Keratinocyte (primary cell): ENCODE data around the gene RNF212. TPM values are rescaled to one million over a fixed set of nuclear protein-coding genes. Genes with fewer than 3 reads are reported as not detected.

Experiments
- DNase-seq: peaks from one replicate; pipeline ENCODE4 v3.0.0-alpha.2; 2011; ENCODE audit warnings: low read depth, missing footprints, low spot score
- FAIRE-seq: peaks from 2 replicates; lab custom pipeline; 2011; peaks lifted over from hg19 to GRCh38; lab: Jason Lieb, UNC
- H2AFZ ChIP-seq: 2 replicates; pipeline ENCODE4 v1.6.0; 2012; ENCODE audit warnings: low read length, control low read depth, inconsistent platforms; ENCODE audit not compliant: control insufficient read depth
- H3K27ac ChIP-seq: 2 replicates; pipeline ENCODE4 v1.5.1; 2011; ENCODE audit warnings: low read length; ENCODE audit not compliant: control insufficient read depth, insufficient read depth
- H3K27me3 ChIP-seq: 3 replicates; pipeline ENCODE4 v1.6.0; 2011; ENCODE audit warnings: low read length; ENCODE audit not compliant: control insufficient read depth, insufficient read depth; ENCODE audit errors: extremely low read depth
- H3K36me3 ChIP-seq, 2 experiments: 2 replicates in 1 of 2; 3 replicates in 1 of 2; pipeline ENCODE4 v1.5.1; 2011; ENCODE audit warnings: low read length in 2 of 2, mild to moderate bottlenecking in 1 of 2; ENCODE audit not compliant: control insufficient read depth in 2 of 2, insufficient read depth in 2 of 2; ENCODE audit errors: extremely low read depth in 1 of 2
- H3K4me1 ChIP-seq: 3 replicates; pipeline ENCODE4 v1.5.1; 2011; ENCODE audit warnings: low read length; ENCODE audit not compliant: control insufficient read depth, insufficient read depth; ENCODE audit errors: extremely low read depth
- H3K4me2 ChIP-seq: 3 replicates; pipeline ENCODE4 v1.6.0; 2011; ENCODE audit warnings: low read depth, low read length; ENCODE audit not compliant: control insufficient read depth, insufficient read depth; ENCODE audit errors: extremely low read depth
- H3K4me3 ChIP-seq, 3 experiments: fragments of 200-600 bp in 1 of 3; sonication (generic) in 1 of 3; 2 replicates in 2 of 3; 3 replicates in 1 of 3; pipeline ENCODE4 v1.5.1; 2011 to 2016; ENCODE audit warnings: low read length in 3 of 3, mild to moderate bottlenecking in 3 of 3, control low read depth in 2 of 3, inconsistent platforms in 1 of 3, low read depth in 1 of 3, mixed read lengths in 1 of 3, mixed run types in 1 of 3, moderate library complexity in 1 of 3; ENCODE audit not compliant: control insufficient read depth in 2 of 3, insufficient read depth in 2 of 3; ENCODE audit errors: extremely low read depth in 1 of 3
- H3K79me2 ChIP-seq: 2 replicates; pipeline ENCODE4 v1.6.0; 2012; ENCODE audit warnings: low read length; ENCODE audit not compliant: control insufficient read depth, insufficient read depth
- H3K9ac ChIP-seq: 3 replicates; pipeline ENCODE4 v1.6.0; 2011; ENCODE audit warnings: low read length; ENCODE audit not compliant: control insufficient read depth, insufficient read depth; ENCODE audit errors: extremely low read depth
- H3K9me1 ChIP-seq: 3 replicates; pipeline ENCODE4 v1.6.0; 2011; ENCODE audit warnings: low read length; ENCODE audit not compliant: control insufficient read depth, insufficient read depth; ENCODE audit errors: extremely low read depth
- H3K9me3 ChIP-seq: 2 replicates; pipeline ENCODE4 v1.5.1; 2012; ENCODE audit warnings: low read depth, low read length; ENCODE audit not compliant: control insufficient read depth
- H4K20me1 ChIP-seq: 3 replicates; pipeline ENCODE4 v1.6.0; 2011; ENCODE audit warnings: low read length; ENCODE audit not compliant: control insufficient read depth, insufficient read depth; ENCODE audit errors: extremely low read depth
- EZH2 ChIP-seq: IDR thresholded peaks from one replicate; pipeline ENCODE4 v1.6.1; 2012; ENCODE audit warnings: inconsistent platforms, mild to moderate bottlenecking, low read length, moderate library complexity
- dilution Hi-C: fragments of 300-500 bp; cut with MboI; formaldehyde crosslinking; loops from one replicate; pipeline ENCODE4 v1.7.0; 2020; ENCODE audit warnings: low sequenced_read_pairs; ENCODE audit not compliant: extremely low pct_ligation_motif_present
- polyA plus RNA-seq, 5 experiments: library from polyadenylated mRNA; depleted of rRNA in 3 of 5; stranded (reverse) in 3 of 5; stranded (forward) in 1 of 5; unstranded in 1 of 5; fragments of >200 nt; gene quantifications; 1 replicate in 1 of 5; 2 replicates in 3 of 5; 3 replicates in 1 of 5; pipeline versions ENCODE4 v1.2.1 to v1.2.3, GENCODE V29; 2011 to 2012; ENCODE audit warnings: missing spikeins in 2 of 5, low read depth in 1 of 5, low replicate concordance in 1 of 5
- TF ChIP-seq, protein P1 (sequence below), 3 experiments: IDR thresholded peaks in 1 of 3; conservative IDR thresholded peaks in 1 of 3; optimal IDR thresholded peaks in 1 of 3; 2 replicates in 2 of 3; 3 replicates in 1 of 3; pipeline versions ENCODE3 to v1.5.1; 2011; ENCODE audit warnings: low read length in 3 of 3, mild to moderate bottlenecking in 3 of 3, moderate library complexity in 2 of 3, control low read depth in 1 of 3, inconsistent platforms in 1 of 3; ENCODE audit not compliant: insufficient read depth in 2 of 3; ENCODE audit errors: extremely low read depth in 1 of 3

RNF212 gene
- polyA plus RNA-seq, 1 donor (not counting 4 experiments of a cell fraction or from before 2014, with no cell fraction given): 0.16 TPM

DNA sequence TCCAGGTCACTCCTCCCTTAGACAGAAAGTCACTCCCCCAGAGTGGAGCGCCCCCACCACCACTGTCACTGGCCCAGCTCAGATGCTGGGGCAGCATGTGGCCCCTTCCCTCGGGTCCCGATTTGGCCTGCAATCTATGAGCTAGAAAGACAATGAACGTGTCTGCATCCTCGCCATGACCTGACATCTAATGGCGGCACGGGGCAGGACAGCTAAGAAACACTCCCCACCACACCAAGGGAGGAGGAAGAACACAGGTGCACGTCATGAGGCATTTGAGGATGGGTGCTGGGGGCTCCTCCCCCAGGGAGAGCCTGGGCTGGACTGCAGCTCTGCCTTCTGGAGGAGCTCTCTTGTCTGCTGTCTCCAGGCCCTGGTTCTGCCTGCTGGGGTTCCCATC is 8.7 kb downstream of the RNF212 start:
- dilution Hi-C loops: no loop called here
- FAIRE-seq: no peak
- DNase-seq: no peak

DNA sequence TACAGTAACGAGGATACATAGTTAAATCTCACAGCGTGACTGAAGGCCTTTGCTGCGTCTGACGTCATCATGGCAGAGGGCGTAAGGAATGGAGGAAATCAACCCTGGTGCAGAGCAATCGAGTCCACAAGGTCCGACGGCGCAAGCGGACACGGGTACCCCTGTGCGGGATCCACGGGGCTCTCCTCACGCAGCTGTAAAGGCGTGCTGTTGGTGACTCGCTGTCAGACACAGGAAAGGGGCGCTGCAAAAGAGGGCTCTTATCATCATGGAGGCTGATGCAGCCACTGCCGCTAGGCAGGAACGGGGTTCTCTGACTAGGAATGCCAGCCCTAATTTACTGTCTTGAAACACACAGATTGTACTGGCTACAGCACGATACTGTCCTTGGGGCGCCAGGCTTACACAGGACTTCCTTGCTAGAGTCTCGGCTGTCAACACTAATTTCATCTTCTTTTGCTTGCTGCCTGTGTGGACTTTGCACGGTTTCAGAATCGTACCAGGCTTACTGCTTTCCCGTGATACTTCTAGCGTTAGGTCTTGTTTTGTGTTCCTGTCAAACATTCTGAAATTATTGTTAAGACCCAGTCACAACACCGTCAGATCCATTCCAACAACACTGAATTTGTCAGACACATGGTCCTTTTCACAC is 13.6 kb downstream of the RNF212 start:
- no peak for DNase-seq
- H4K20me1 ChIP-seq: no peaks in the 10 kb centered on the region
- no peak for TF ChIP-seq EZH2
- TF ChIP-seq, protein P1, sequence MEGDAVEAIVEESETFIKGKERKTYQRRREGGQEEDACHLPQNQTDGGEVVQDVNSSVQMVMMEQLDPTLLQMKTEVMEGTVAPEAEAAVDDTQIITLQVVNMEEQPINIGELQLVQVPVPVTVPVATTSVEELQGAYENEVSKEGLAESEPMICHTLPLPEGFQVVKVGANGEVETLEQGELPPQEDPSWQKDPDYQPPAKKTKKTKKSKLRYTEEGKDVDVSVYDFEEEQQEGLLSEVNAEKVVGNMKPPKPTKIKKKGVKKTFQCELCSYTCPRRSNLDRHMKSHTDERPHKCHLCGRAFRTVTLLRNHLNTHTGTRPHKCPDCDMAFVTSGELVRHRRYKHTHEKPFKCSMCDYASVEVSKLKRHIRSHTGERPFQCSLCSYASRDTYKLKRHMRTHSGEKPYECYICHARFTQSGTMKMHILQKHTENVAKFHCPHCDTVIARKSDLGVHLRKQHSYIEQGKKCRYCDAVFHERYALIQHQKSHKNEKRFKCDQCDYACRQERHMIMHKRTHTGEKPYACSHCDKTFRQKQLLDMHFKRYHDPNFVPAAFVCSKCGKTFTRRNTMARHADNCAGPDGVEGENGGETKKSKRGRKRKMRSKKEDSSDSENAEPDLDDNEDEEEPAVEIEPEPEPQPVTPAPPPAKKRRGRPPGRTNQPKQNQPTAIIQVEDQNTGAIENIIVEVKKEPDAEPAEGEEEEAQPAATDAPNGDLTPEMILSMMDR (optimal IDR thresholded peaks at IDR 0.05 in 1 of 3, IDR thresholded peaks at IDR 0.05 in 1 of 3, conservative IDR thresholded peaks at IDR 0.05 in 1 of 3; ENCODE audit: extremely low read depth in 1 of 3, insufficient read depth in 2 of 3, low read length in 3 of 3): no peak
- no peak overlapping the region for H3K4me2 ChIP-seq
- no peak overlapping the region for H3K27ac ChIP-seq
- no peak for FAIRE-seq
- no peaks in the 10 kb centered on the region for H3K9me1 ChIP-seq
- no peak overlapping the region for H3K4me3 ChIP-seq
- H3K27me3 ChIP-seq: peaks cover 9% of the 10 kb centered on the region
- H2AFZ ChIP-seq: no peak overlapping the region
- no peaks in the 10 kb centered on the region for H3K79me2 ChIP-seq
- H3K36me3 ChIP-seq: no peaks in the 10 kb centered on the region
- H3K9ac ChIP-seq: no peak overlapping the region
- dilution Hi-C loops: no loop called here
- no peaks in the 10 kb centered on the region for H3K9me3 ChIP-seq
- no peaks in the 10 kb centered on the region for H3K4me1 ChIP-seq

More for the DNA sequence above, 8.7 kb downstream of the RNF212 start:
- H4K20me1 ChIP-seq: no peaks in the 10 kb centered on the region
- no peak overlapping the region for H3K9ac ChIP-seq
- peaks cover 9% of the 10 kb centered on the region for H3K27me3 ChIP-seq
- H2AFZ ChIP-seq: no peak overlapping the region
- no peak overlapping the region for H3K4me3 ChIP-seq
- TF ChIP-seq, protein P1 (optimal IDR thresholded peaks at IDR 0.05 in 1 of 3, IDR thresholded peaks at IDR 0.05 in 1 of 3, conservative IDR thresholded peaks at IDR 0.05 in 1 of 3; ENCODE audit: extremely low read depth in 1 of 3, insufficient read depth in 2 of 3, low read length in 3 of 3): no peak
- TF ChIP-seq EZH2: no peak
- H3K9me3 ChIP-seq: no peaks in the 10 kb centered on the region
- no peaks in the 10 kb centered on the region for H3K79me2 ChIP-seq
- no peaks in the 10 kb centered on the region for H3K4me1 ChIP-seq
- no peak overlapping the region for H3K4me2 ChIP-seq
- no peaks in the 10 kb centered on the region for H3K36me3 ChIP-seq
- H3K9me1 ChIP-seq: no peaks in the 10 kb centered on the region
- no peak overlapping the region for H3K27ac ChIP-seq
